ENCODE measurements around the gene RPL34.

GRCh38 chr4:108662629-108663028, 42.3 kb downstream of the RPL34 start:
- no peak for TF ChIP-seq CTCF (IDR thresholded peaks at IDR 0.05)
- no peak for TF ChIP-seq POLR2A (IDR thresholded peaks at IDR 0.05)
